Mesothelial cell of epicardium (in vitro differentiated cells): Measurements from ENCODE around the gene CREG1. TPM values are rescaled to one million over a fixed set of nuclear protein-coding genes. Genes with fewer than 3 reads are reported as not detected.

ENCODE experiments used
- DNase-seq, 2 experiments: peaks; one replicate each; pipeline ENCODE4 v3.0.0; 2021; ENCODE audit warnings: low spot score in 2 of 2; ENCODE audit not compliant: unreplicated experiment in 2 of 2
- H3K27ac Mint-ChIP-seq: 2 replicates; pipeline ENCODE4 v1.8.0; 2021; ENCODE audit warnings: mixed read lengths
- H3K27me3 Mint-ChIP-seq: 2 replicates; pipeline ENCODE4 v1.8.0; 2021; ENCODE audit warnings: low read depth, mixed read lengths
- H3K36me3 Mint-ChIP-seq: 2 replicates; pipeline ENCODE4 v1.8.0; 2021; ENCODE audit warnings: mixed read lengths
- H3K4me1 Mint-ChIP-seq: 2 replicates; pipeline ENCODE4 v1.8.0; 2021; ENCODE audit warnings: mixed read lengths
- H3K4me3 Mint-ChIP-seq: 2 replicates; pipeline ENCODE4 v1.8.0; 2021; ENCODE audit warnings: mild to moderate bottlenecking, moderate library complexity, mixed read lengths
- H3K9me3 Mint-ChIP-seq: 2 replicates; pipeline ENCODE4 v1.8.0; 2021; ENCODE audit warnings: mixed read lengths
- CTCF ChIP-seq: fragments of 200-600 bp; sonication (generic); IDR thresholded peaks from one replicate; pipeline ENCODE4 v1.5.0; 2021; ENCODE audit warnings: antibody characterized with exemption; ENCODE audit not compliant: unreplicated experiment
- total RNA-seq: library from RNA; stranded (reverse); gene quantifications from 3 replicates; pipeline ENCODE4 v1.2.1, GENCODE V29; 2021

The CREG1 gene
- total RNA-seq, 1 donor from 2014 or later = 41.7 TPM

GRCh38 chr1:167551362-167551761 lies 2.2 kb downstream of the CREG1 start:
- H3K4me1 Mint-ChIP-seq = peaks cover 33% of the 10 kb centered on the region
- peaks cover 10% of the 10 kb centered on the region for H3K36me3 Mint-ChIP-seq
- no peaks in the 10 kb centered on the region for H3K27me3 Mint-ChIP-seq
- TF ChIP-seq CTCF = no peak
- DNase-seq = no peak
- no peak overlapping the region for H3K4me3 Mint-ChIP-seq
- H3K27ac Mint-ChIP-seq = no peak overlapping the region
- H3K9me3 Mint-ChIP-seq = no peaks in the 10 kb centered on the region

- no peak overlapping the region for H3K27ac Mint-ChIP-seq
- DNase-seq = no peak
These were observed 5.3 kb downstream of the CREG1 start for GRCh38 chr1:167548059-167548932.

GRCh38 chr1:167546935-167547334 lies 6.6 kb downstream of the CREG1 start:
- Mint-ChIP-seq H3K27ac (no peak overlapping the region), H3K9me3 (no peaks in the 10 kb centered on the region), H3K4me3 (no peak overlapping the region), H3K4me1 (peaks cover 16% of the 10 kb centered on the region), H3K27me3 (no peaks in the 10 kb centered on the region), H3K36me3 (peaks cover 16% of the 10 kb centered on the region)
- TF ChIP-seq CTCF = no peak
- no peak for DNase-seq

More at GRCh38 chr1:167548059-167548932, 5.3 kb downstream of the CREG1 start:
- no peak for TF ChIP-seq CTCF
- peaks cover 16% of the 10 kb centered on the region for H3K36me3 Mint-ChIP-seq
- no peak overlapping the region for H3K4me3 Mint-ChIP-seq
- H3K9me3 Mint-ChIP-seq = no peaks in the 10 kb centered on the region
- peaks cover 22% of the 10 kb centered on the region for H3K4me1 Mint-ChIP-seq
- no peaks in the 10 kb centered on the region for H3K27me3 Mint-ChIP-seq

GRCh38 chr1:167545349-167545748 lies 8.2 kb downstream of the CREG1 start:
- Mint-ChIP-seq H3K27ac (no peak overlapping the region), H3K4me1 (peaks cover 8% of the 10 kb centered on the region), H3K27me3 (no peaks in the 10 kb centered on the region), H3K36me3 (peaks cover 16% of the 10 kb centered on the region), H3K4me3 (no peak overlapping the region), H3K9me3 (no peaks in the 10 kb centered on the region)
- no peak for TF ChIP-seq CTCF
- no peak for DNase-seq

- no peak overlapping the region for H3K4me3 Mint-ChIP-seq
- H3K4me1 Mint-ChIP-seq = peaks cover 6% of the 10 kb centered on the region
- no peak for TF ChIP-seq CTCF
- no peaks in the 10 kb centered on the region for H3K27me3 Mint-ChIP-seq
- no peaks in the 10 kb centered on the region for H3K9me3 Mint-ChIP-seq
- H3K36me3 Mint-ChIP-seq = peaks cover 16% of the 10 kb centered on the region
- H3K27ac Mint-ChIP-seq = no peak overlapping the region
- no peak for DNase-seq
These were observed 9.0 kb downstream of the CREG1 start for GRCh38 chr1:167544447-167545093.
